Heart left ventricle (tissue), 16 donors: ENCODE results near the gene XIRP1. TPM values are rescaled to one million over a fixed set of nuclear protein-coding genes. Genes with fewer than 3 reads are reported as not detected.

ENCODE experiments used
- ATAC-seq, 4 donors: fragments of 200-7000 bp; cut with Tn5 transposase; one replicate each; pipeline ENCODE4 v1.9.1; 2020 to 2022; ENCODE audit warnings: moderate library complexity in 4 of 4, mild to moderate bottlenecking in 3 of 4, moderate number of reproducible peaks in 1 of 4
- DNase-seq, 5 donors: peaks; one replicate each; pipeline ENCODE4 v3.0.0-alpha.2; 2020
- H3K27ac ChIP-seq, 12 donors: fragments of 200-600 bp; sonication (generic) in 4 of 12; one replicate each; pipeline versions ENCODE4 v1.5.0 to v1.8.0; 2016 to 2022; ENCODE audit warnings: mild to moderate bottlenecking in 2 of 12
- H3K27me3 ChIP-seq, 9 donors: fragments of 200-600 bp; sonication (generic) in 2 of 9; one replicate each; pipeline versions ENCODE4 v1.5.1 to v1.8.0; 2016 to 2022; ENCODE audit warnings: mild to moderate bottlenecking in 3 of 9
- H3K36me3 ChIP-seq, 9 donors: fragments of 200-600 bp; sonication (generic) in 2 of 9; one replicate each; pipeline versions ENCODE4 v1.5.0 to v1.8.0; 2018 to 2022; ENCODE audit warnings: mild to moderate bottlenecking in 2 of 9
- H3K4me1 ChIP-seq, 12 donors: fragments of 200-600 bp; sonication (generic) in 4 of 12; one replicate each; pipeline versions ENCODE4 v1.5.0 to v1.8.0; 2016 to 2022; ENCODE audit warnings: mild to moderate bottlenecking in 3 of 12
- H3K4me3 ChIP-seq, 12 donors: fragments of 200-600 bp; sonication (generic) in 4 of 12; one replicate each; pipeline versions ENCODE4 v1.5.0 to v1.8.0; 2017 to 2022; ENCODE audit warnings: mild to moderate bottlenecking in 9 of 12, moderate library complexity in 4 of 12
- H3K9me3 ChIP-seq, 12 donors: fragments of 200-600 bp; sonication (generic) in 4 of 12; one replicate each; pipeline versions ENCODE4 v1.5.0 to v1.8.0; 2016 to 2022; ENCODE audit warnings: mild to moderate bottlenecking in 1 of 12
- POLR2A ChIP-seq, 2 donors: fragments of 450-650 bp; IDR thresholded peaks; one replicate each; pipeline ENCODE4 v1.6.1; 2017; ENCODE audit warnings: antibody characterized with exemption in 2 of 2, mild to moderate bottlenecking in 2 of 2, moderate library complexity in 2 of 2
- WGBS, 4 donors: extraction: QIAGEN DNeasy Blood & Tissue Kit in 2 of 4; methylation state at CpG; one replicate each; pipeline versions ENCODE4 v1.1.5 to v1.1.7; 2013 to 2018; 5-methylcytosine and 5-hydroxymethylcytosine counted together
- intact Hi-C, 10 donors: fragments of 100-400 bp; cut with DNase I; formaldehyde crosslinking; loops; one replicate each; pipeline versions ENCODE4 v1.11.1 to v1.14.2; 2022
- polyA plus RNA-seq, 2 donors: library from polyadenylated mRNA; stranded (reverse); fragments of 200-250 nt; gene quantifications; one replicate each; pipeline ENCODE4 v1.2.3, GENCODE V29; 2013
- total RNA-seq, 9 donors: library from RNA; depleted of rRNA in 2 of 9; stranded (reverse); fragments of >200 nt in 2 of 9; fragmentation: NEBNext Ultra II Directional in 3 of 9; extraction: Animal tissue kit (Norgen Biotek cat#: 25700) in 3 of 9; gene quantifications; one replicate each; pipeline versions ENCODE4 v1.1.0 to v1.2.4, GENCODE V29; 2016 to 2023
- TF ChIP-seq, protein P1 (sequence below), 12 donors: fragments of 200-600 bp; sonication (generic) in 4 of 12; IDR thresholded peaks; one replicate each; pipeline versions ENCODE4 v1.5.0 to v1.8.0; 2018 to 2022; ENCODE audit warnings: antibody characterized with exemption in 12 of 12, mild to moderate bottlenecking in 5 of 12
- donor health status: ischemic (EF 13 %, LVEDD 7.1; RV severe dilation, severe dysfunction).
- donor health status: healthy with polysubstance abuse.
- donor health status: DM: no; HTN: yes; CAD: no.
- donor health status: DM: no; HTN: no; CAD: no.
- donor health status: ischemic (EF 25% LVEDD 6.9; RV normal size, moderate dysfunction).
- donor health status: ischemic (EF 25% LVEDD 5.7; RV mildly dilated, moderate dysfunction).
- donor health status: healthy.
- donor health status: DM: yes; HTN: yes; CAD: no.
- donor health status: ischemic (EF 35%, LVEDD 5.7; RV mildly dilated, moderate dysfunction).
- donor health status: nonischemic (EF 11% LVEDD 7.7; RV severe dilation, severe dysfunction).
- donor health status: DM: yes; HTN: yes; CAD: no.
- donor health status: PGD.
- donor health status: ischemic (EF 29% LVEDD 5.4; RV normal size, mild dysfunction).
- donor health status: nonischemic (EF 23%, LVEDD 6.1; RV moderate dilation, normal function).

Gene XIRP1
- total and polyA plus RNA-seq, 11 donors: 293 to 1,122 (median 530) TPM

DNA sequence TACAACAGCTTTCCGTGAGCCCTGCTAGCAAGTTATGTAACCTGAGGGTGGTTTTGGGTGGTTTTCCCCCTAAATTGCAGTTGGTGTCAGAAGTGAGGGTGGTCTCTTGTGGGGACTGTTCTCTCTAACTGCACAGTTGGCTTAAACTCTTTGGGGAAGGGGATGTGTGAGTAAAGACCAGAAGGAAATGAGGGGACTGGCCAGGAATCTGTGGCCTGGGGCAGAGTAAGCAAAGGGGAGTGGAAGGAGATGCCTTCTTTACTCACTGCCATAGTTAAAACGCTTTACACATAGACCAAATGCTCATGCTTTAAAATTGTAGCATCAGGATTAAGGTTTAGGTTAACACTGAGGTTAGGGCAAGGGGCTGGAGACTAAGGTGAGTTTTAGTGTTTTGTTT is 21.2 kb upstream of the XIRP1 start:
- no peak overlapping the region for H3K27ac ChIP-seq
- H3K9me3 ChIP-seq: no peaks in the 10 kb centered on the region
- no peak overlapping the region for H3K4me3 ChIP-seq
- H3K4me1 ChIP-seq: peaks cover 0 to 29% (median 0%) of the 10 kb centered on the region in 12 donors
- TF ChIP-seq, protein P1, sequence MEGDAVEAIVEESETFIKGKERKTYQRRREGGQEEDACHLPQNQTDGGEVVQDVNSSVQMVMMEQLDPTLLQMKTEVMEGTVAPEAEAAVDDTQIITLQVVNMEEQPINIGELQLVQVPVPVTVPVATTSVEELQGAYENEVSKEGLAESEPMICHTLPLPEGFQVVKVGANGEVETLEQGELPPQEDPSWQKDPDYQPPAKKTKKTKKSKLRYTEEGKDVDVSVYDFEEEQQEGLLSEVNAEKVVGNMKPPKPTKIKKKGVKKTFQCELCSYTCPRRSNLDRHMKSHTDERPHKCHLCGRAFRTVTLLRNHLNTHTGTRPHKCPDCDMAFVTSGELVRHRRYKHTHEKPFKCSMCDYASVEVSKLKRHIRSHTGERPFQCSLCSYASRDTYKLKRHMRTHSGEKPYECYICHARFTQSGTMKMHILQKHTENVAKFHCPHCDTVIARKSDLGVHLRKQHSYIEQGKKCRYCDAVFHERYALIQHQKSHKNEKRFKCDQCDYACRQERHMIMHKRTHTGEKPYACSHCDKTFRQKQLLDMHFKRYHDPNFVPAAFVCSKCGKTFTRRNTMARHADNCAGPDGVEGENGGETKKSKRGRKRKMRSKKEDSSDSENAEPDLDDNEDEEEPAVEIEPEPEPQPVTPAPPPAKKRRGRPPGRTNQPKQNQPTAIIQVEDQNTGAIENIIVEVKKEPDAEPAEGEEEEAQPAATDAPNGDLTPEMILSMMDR (IDR thresholded peaks at IDR 0.05): no peak
- no peak for TF ChIP-seq POLR2A (IDR thresholded peaks at IDR 0.05)
- WGBS, 4 donors: 79 to 93% (median 81%) methylated on average over 2 of the region's 2 CpGs
- H3K36me3 ChIP-seq: no peaks in the 10 kb centered on the region
- ATAC-seq: no peak
- H3K27me3 ChIP-seq: no peaks in the 10 kb centered on the region
- intact Hi-C loops: loop anchor here in 1 of 10 donors (5.0 kb wide), 1 partner anchor 64 kb away; no protein-coding TSS in a partner anchor
- DNase-seq: no peak

DNA sequence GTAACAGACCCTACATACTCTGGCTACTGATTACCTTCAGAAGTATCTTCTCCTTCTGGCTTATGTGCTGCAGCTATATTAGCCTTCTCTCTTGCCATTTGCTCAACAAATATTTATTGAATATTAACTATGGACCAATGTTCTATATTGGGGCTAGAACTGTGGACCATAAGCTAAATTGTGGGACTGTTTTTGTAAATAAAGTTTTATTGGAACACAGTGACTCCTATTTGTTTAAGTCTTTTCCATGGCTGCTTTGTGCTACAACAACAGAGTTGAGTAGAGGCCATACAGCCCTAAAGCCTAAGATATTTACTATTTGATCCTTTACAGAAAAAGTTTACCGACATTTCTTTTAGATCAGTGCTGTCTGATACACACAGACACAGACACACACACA is 20.3 kb upstream of the XIRP1 start:
- H3K27ac ChIP-seq: no peak overlapping the region
- H3K36me3 ChIP-seq: no peaks in the 10 kb centered on the region
- peaks cover 0 to 38% (median 5%) of the 10 kb centered on the region in 12 donors for H3K4me1 ChIP-seq
- ATAC-seq (no peak), DNase-seq (no peak)
- TF ChIP-seq, protein P1 (IDR thresholded peaks at IDR 0.05): no peak
- TF ChIP-seq POLR2A (IDR thresholded peaks at IDR 0.05): no peak
- H3K4me3 ChIP-seq: no peak overlapping the region
- H3K27me3 ChIP-seq: no peaks in the 10 kb centered on the region
- no peaks in the 10 kb centered on the region for H3K9me3 ChIP-seq
- intact Hi-C loops: loop anchor here in 1 of 10 donors (5.0 kb wide), 1 partner anchor 65 kb away; no protein-coding TSS in a partner anchor
- WGBS, 4 donors: 95 to 100% (median 98%) methylated on average over 1 of the region's 1 CpG

DNA sequence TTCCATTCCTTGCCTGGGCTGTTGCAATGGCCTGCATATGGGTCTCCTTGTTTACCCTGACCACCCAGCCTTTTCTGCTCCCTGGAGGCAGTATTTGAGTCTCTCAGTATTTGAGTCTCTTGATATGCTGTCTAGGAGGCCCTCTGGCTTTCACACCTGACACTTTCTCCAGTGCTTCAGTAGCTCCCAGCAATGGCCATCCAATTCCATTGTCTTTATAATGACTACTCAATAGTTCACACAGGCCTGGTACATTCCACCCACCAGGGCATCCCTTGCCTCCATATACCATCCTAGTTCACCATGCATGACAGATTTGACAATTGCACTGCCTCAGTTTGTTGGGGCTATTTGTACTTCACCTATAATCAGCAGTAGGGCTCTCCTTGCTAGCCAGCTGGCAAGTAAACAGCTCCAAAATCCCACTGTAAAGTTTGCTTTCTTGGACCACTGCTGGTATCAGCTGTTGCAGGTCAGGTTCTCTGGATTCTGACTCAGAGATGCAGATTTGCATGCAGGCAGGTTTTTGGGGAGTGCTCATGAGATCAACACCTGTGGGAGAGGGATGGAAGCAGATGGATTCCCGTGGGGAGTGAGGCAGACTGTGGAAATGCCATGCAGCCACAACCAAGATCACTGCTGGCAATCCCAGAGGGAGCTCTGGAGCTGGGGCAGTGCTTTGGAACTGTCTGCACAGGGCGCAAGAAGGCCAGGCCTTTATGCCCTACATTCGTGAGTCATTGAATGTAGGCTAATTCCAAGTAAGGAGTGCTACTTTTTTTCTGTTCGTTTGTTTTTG is 19.1 kb upstream of the XIRP1 start:
- WGBS, 4 donors: 73 to 84% (median 74%) methylated on average over 4 of the region's 4 CpGs
- H3K27ac ChIP-seq: no peak overlapping the region
- intact Hi-C loops: loop anchor here in 1 of 10 donors (5.0 kb wide), 1 partner anchor 66 kb away; no protein-coding TSS in a partner anchor
- H3K4me1 ChIP-seq: peaks cover 0 to 29% (median 5%) of the 10 kb centered on the region in 12 donors
- no peaks in the 10 kb centered on the region for H3K36me3 ChIP-seq
- TF ChIP-seq POLR2A (IDR thresholded peaks at IDR 0.05): no peak
- TF ChIP-seq, protein P1 (IDR thresholded peaks at IDR 0.05): no peak
- no peak overlapping the region for H3K4me3 ChIP-seq
- no peaks in the 10 kb centered on the region for H3K27me3 ChIP-seq
- no peak for ATAC-seq
- no peaks in the 10 kb centered on the region for H3K9me3 ChIP-seq
- no peak for DNase-seq

DNA sequence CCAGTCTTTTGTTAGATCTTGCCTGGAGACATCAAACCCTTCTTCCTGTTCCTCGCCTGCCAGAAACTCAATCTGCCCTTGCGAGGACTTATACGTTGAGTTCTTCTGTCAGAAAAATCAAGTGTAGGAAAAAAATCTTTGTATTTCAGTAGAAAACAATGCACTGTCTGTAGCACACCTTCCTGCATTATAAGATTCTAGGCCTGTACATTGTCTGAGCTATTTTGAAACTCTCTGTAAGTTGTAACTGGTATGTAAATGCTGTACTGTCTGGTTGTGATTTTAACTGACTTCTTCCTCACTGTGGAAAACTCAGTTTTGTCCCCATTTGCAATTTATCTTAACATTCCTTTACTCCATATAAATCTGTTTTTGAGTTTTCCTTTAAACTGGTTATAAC is 17.7 kb upstream of the XIRP1 start:
- no peak overlapping the region for H3K27ac ChIP-seq
- 69 to 84% (median 78%) methylated on average over 3 of the region's 3 CpGs for WGBS, 4 donors
- ATAC-seq (no peak), DNase-seq (no peak)
- intact Hi-C loops: loop anchor here in 1 of 10 donors (5.0 kb wide), 1 partner anchor 67 kb away; no protein-coding TSS in a partner anchor
- no peaks in the 10 kb centered on the region for H3K27me3 ChIP-seq
- no peaks in the 10 kb centered on the region for H3K36me3 ChIP-seq
- peaks cover 0 to 17% (median 5%) of the 10 kb centered on the region in 12 donors for H3K4me1 ChIP-seq
- TF ChIP-seq POLR2A (IDR thresholded peaks at IDR 0.05): no peak
- TF ChIP-seq, protein P1 (IDR thresholded peaks at IDR 0.05): no peak
- no peak overlapping the region for H3K4me3 ChIP-seq
- H3K9me3 ChIP-seq: peaks cover 0 to 2% (median 0%) of the 10 kb centered on the region in 12 donors
